GM21390 (cell line): ENCODE measurements around the gene PIM3.

Experiments used
- ATAC-seq: cut with Tn5 transposase; IDR thresholded peaks from one replicate; pipeline ENCODE4 v1.9.1; 2021; ENCODE audit not compliant: unreplicated experiment

The PIM3 gene

DNA sequence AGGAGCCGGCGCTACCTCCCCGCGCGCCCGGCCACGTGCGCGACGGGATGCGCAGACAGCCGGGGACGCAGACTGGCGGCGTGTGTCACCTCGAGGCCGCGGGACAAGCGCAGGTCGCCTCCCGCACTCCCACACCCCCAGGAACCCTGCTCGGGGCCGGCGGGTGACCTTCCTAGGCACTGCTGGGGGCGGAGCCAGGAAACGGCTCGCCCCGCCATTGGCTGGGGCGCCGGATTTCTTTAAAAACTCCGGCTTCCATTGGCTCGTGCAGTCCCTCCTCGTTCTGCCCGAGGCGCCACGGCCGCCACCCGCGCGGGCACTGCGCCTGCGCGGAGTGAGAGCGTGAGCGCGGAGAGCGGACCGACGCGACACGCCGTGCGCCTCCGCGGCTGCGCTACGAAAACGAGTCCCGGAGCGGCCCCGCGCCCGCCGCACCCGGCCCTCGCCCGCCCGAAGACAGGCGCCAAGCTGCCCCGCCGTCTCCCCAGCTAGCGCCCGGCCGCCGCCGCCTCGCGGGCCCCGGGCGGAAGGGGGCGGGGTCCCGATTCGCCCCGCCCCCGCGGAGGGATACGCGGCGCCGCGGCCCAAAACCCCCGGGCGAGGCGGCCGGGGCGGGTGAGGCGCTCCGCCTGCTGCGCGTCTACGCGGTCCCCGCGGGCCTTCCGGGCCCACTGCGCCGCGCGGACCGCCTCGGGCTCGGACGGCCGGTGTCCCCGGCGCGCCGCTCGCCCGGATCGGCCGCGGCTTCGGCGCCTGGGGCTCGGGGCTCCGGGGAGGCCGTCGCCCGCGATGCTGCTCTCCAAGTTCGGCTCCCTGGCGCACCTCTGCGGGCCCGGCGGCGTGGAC is at the start of gene PIM3:
TSS of gene PIM3 (plus strand) at position 614 of the 846 bp plus-strand sequence. CDS start at position 790, 176 bp downstream.
- ATAC-seq, result peak; percentile 42

DNA sequence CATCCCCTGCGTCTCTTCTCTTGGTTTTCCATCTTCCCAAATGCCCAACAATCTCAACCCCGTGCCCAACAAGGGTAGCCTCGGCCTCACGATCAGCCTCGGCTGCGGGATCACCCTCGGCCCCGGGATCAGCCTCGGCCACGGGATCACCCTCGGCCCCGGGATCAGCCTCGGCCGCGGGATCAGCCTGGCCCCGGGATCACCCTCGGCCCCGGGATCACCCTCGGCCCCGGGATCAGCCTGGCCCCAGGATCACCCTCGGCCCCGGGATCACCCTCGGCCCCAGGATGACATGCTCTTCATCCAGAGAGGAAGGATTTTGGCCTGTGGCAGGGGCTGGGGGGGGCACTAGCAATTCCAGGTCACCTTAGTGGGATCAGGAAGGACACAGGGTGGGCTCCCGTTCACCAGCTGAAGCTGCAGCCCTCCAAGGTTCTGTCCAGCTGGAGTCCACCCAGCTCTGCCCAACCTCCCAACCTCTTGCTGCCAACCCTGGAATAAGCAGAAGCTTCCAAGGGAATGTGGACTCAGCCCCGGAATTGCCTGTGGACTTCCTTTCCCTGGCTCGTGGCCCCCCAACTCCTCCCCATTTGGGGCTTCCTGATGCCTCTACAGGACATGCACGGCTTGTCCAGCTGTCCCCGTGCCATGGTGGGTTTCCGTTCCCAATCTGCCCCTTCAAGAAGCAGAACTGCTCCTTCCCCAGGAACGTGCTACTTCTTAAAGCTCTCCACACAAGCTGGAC is 48.5 kb upstream of the PIM3 start:
- ATAC-seq, result no peak

DNA sequence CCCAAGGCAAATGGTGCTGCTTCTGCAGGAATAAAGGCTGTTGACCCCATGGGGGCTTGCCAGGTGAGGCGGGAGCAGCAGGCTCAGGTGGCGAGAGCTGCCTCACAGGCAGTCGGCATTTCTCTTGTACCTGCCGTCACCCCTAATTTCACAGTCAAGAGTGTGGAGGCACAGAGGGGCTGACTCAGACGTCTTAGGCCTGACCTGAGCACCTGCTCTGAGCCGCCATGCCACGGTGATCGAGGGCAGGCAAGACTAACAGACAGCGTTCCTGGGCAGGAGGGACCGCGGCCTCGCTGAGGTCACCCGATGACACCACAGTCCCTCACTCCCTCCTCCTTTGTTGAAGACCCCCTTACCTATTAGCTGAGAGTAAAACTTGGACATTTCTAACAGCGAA is 47.5 kb upstream of the PIM3 start:
- ATAC-seq, result no peak

DNA sequence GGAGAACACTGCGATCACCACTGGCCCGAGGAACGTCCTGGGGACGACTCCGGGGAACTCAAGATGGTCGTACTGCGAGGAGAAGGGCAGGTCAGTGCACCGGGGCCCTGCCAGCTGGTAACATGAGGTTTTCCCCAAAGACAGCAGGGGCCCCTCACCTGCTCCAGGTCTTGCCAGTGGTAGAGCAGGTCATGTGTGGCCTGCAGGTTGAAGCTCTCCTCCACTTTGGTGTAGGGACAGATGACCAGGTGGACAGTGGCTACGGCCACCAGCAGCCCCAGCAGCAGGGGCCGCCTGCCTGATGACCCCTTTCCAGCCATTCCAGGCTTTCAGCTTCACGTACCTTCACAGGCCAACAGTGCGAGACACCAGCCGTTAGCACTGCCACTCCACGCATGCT is 47.1 kb upstream of the PIM3 start:
- no peak for ATAC-seq

DNA sequence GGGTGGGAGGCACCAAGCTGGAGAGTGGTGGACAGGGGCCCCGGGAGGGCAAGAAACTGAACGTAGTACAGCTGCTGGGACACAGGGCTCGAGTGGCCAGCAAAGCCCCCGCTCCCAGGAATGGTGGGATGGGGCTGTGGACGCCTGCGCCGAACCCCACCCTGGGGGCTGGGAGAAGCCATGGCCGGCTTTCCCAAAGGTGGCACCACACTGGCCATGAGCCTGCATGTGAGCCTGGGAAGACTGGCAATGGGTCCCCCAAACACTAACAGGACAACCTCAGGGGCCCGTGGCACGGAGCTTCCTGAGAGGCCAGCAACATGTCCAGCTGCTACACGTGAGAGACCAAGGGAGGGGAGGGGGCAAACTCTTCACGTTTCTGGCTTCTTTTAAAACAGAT is 46.3 kb upstream of the PIM3 start:
- ATAC-seq, result no peak

DNA sequence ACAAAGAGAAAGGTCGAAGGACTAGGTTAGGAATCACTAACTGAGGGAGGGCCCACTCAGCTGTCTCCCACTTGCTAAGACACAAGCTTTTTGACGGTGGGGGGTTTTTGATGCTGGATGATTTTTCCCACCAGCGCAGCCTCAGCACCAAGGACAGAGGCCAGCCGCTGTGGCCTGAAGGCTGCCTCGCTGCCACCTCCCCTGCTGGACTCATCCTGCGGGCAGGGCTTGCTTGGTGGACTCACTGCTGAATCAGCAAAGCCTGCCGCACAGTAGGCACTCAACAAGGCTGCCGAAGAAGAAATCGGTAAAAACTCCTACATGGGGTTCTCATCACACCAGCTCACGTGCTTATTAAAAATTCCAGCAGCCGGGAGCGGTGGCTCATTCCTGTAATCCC is 45.0 kb upstream of the PIM3 start:
- ATAC-seq, result no peak

DNA sequence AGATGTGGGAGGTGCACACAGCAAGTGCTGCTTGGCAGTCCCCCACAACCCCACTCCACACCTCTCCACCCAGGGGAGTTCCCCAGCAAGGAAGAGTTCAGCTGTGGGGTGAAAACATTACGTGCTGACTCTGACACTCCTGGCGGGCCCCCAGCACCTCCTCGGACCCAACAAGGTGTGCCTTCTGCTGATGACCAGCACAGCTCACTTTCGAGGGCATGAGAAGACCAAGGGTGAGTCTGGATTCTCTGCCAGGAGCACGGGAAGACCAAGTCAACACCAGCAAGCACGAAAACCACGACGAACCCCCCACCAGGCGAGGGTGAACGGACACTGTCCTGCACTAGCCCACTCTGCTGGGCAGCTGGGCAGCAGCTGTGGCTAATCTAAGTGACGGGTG is 43.7 kb upstream of the PIM3 start:
- ATAC-seq, result no peak

DNA sequence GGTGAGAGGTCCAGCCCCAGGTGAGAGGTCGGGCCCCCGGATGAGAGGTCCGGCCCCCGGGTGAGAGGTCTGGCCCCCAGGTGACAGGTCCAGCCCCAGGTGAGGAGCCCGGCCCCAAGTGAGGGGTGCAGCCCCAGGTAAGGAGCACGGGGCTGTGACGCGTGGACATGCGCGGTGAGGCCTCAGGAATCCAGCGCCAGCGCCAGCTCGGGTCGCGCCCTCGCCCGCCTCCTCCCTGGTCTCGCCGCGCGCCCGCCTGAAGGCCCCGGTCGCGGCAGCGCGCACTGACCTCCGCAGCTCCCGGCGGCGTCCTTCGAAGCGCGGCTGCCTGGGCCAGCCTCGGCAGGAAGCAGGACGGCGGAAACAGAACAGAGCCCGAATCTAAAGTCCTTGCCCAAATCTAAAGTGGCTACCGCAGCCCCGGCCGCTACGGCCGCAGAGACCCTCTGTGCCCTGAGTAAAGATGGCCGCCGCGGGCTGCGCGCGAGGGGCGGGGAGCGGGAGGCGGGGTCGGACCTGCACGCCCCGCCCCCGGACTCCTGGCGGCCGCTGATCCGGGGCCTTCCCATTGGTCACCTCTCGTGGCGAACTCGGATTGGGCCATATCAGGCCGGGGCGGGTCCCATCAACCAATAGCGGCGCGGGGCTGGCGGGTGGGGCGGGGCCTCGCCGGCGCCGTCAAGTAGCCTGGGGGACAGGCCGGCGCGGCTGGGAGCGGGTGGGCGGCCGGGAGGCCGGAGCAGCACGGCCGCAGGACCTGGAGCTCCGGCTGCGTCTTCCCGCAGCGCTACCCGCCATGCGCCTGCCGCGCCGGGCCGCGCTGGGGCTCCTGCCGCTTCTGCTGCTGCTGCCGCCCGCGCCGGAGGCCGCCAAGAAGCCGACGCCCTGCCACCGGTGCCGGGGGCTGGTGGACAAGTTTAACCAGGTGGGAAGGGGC is 42.3 kb upstream of the PIM3 start, which contains the start of the genes ALG12 and CRELD2:
TSS of gene ALG12 (minus strand) at position 465 of the 937 bp plus-strand sequence. CDS start 4,673 bp downstream, outside the sequence.
TSS of gene CRELD2 (plus strand) at position 661 of the 937 bp plus-strand sequence. CDS start at position 797, 136 bp downstream.
- ATAC-seq, result peak; percentile 73

DNA sequence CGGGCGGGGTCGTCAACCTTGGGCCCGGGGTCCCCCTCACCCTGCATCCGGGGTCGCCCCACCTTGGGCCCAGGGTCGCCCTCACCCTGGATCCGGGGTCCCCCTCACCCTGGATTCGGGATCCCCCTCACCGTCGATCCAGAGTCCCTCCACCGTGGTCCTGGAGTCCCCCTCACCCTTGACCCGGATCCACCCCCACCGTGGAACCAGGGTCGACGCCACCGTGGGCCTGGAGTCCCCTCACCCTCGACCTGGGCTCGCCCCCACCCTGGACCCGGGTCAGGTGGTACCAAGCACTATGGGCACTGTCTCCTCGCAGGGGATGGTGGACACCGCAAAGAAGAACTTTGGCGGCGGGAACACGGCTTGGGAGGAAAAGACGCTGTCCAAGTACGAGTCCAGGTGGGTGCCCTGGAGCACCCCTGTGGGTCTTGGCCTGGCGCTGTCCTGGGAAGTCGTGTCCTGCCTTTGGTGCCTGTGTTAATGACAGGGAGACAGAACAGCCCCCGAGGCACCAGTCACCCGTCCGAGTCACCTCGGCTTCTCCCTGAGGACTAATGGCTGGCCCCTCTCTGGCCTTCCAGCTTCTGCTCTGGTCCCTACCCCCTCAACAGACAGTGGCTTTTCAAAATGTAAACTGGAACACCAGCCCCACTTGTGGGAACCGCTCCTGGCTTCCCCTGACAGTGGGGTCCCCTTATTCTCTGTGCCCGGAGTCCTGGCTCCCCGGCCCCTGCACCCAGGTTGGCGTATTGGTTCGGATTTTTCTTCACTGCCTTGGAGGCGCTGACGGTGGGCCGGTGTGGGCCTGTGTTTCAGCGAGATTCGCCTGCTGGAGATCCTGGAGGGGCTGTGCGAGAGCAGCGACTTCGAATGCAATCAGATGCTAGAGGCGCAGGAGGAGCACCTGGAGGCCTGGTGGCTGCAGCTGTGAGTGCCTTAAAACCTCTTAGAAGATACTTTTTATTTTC is 41.4 kb upstream of the PIM3 start:
- no peak for ATAC-seq

DNA sequence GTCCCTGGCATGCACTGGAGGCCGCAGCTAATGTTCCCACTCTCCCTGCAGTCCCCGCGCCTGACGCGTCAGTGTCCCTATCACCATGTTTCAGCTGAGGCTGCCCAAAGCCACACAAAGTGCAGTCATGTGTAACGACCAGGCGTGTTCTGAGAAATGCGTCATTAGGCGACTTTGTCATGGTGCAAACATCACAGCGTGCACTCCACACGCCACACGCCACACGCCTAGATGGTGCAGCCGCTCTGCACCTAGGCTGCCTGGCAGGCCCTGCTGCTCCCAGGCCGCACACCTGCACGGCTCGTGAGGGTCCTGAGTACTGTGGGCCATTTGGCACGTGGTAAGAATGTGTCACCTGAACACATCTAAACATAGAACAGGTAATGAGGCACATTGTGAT is 39.7 kb upstream of the PIM3 start:
- ATAC-seq, result no peak

DNA sequence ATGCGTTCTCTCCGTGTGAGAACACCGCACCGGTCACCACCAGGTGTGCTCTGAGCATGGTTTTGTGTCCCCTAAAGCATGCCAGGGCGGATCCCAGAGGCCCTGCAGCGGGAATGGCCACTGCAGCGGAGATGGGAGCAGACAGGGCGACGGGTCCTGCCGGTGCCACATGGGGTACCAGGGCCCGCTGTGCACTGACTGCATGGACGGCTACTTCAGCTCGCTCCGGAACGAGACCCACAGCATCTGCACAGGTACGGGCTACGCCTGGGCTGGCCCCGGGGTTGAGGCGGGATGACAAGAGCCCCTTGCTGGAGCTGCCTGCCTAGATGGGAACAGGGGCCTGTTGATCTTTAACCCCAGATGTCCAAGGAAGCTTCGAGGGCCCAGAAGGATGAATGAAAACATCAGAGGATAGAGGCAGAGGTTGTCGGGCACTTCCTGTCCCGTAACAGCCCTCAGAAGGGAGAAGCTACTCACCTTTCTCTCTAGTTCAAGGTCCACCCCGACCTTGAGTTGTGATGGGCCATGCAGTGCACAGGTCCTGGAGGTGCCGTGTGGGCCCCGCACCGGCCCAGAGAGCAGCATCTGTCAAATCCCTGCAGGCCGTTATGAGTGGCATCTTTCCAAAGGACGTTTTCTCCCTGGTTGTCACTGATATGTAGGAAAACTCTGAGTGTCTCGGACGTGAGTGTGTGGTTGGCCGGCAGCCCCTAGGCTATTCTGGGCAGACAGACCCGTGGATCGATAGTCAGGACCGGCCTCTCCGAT is 38.9 kb upstream of the PIM3 start:
- ATAC-seq, result no peak

DNA sequence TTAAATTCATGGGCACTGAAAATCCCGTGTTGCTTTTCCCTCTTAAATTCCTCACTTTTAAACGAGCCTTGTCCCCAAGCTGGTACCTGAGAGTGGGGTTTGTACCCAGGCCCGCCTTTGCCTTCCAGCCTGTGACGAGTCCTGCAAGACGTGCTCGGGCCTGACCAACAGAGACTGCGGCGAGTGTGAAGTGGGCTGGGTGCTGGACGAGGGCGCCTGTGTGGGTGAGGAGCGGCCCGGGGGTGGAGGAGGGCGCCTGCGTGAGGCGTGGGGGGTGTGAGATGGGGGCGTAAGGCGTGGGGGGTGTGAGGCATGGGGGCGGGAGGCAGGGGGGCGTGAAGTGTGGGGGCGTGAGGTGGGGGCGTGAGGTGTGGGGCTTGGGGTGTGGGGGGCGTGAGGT is 38.1 kb upstream of the PIM3 start:
- ATAC-seq, result no peak

DNA sequence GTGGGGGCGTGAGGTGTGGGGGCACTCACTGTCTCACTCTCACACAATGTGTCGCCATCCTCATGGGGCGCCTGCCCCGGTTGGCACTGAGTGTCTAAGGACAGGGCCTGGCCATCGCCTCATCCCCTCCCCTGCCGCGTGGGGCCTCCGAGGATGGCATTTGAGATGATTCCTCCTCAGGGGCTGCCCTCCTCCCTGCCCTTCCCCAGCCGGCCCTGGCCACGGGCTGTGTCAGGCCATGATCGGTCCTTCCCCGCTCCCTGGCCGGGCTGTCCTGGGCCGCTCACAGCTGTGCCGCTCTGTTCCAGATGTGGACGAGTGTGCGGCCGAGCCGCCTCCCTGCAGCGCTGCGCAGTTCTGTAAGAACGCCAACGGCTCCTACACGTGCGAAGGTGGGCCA is 37.6 kb upstream of the PIM3 start:
- ATAC-seq, result no peak

DNA sequence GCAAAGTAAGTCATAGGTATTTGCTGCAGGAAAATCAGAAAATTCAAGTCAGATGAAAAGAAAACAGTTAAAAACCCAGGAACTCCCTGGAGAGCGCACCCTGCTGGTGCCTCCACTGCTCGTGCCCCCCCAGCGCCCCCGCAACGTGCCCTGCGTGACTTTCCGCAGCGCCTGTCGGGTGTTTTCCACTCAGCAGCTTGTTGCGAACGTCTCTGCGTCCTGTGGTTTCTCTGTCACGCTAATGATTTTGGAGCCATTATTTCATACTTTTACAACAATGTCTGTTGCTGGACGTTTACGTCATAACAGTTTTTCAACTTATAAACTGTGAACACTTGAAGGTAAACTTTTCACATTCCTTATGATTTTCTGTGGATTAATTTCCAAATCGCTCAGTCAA is 37.1 kb upstream of the PIM3 start:
- no peak for ATAC-seq

DNA sequence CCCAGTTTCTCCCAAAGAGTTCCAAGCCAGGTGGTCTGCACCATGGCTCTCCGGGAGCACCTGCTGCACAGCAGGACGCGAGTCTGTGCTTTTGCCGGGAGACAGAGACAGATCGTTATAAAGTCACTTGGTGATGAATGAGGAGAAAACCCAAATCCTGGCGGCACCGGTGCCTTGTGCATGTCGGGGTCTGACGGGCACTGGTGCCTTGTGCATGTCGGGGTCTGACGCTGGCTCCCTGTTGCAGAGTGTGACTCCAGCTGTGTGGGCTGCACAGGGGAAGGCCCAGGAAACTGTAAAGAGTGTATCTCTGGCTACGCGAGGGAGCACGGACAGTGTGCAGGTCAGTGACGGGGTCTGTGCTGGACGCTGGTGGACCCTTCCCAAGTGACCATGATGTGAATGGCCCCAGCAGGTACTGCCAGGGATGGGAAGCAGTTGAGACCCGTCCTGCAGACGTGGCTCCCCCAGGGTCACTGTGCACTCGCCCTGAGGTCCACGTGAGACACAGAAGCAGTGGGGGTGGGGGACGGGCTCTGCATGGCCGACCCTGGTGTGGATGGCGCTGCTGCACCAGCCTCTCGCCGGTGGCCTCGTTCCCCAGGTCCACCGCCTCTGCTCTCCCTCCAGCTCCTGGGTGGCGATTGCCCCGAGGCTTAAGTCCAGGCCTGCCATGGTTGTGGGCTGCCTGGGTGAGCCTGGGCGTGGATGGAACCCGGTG is 36.3 kb upstream of the PIM3 start:
- no peak for ATAC-seq

DNA sequence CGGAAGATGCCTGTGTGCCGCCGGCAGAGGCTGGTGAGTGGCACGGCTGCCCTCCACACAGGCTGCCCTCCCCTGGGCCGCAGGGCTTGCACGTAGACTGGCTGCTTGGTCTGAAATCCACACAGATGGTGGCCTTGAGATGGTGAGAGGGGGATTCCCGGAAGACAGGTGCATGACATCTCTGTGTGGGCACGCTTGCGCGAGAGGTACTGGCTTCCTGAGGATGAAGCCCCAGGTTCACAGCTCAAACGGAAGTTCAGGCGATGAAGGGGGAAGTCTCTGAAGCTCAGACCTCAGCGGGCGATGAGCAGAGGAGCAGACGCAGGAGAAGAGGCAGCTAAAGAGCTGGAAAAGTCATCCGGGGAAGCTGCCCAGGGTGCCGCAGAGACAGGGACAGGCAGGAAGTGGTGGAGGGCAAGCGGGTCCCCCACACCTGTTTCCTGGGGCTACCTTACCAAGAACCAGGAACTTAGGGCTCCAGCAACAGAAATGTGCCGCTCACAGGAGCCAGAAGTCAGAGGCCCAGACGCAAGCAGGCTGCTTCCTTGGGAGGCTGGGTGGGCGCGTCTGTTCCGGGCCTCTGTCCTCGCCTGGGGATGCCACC is 34.9 kb upstream of the PIM3 start:
- ATAC-seq, result no peak

DNA sequence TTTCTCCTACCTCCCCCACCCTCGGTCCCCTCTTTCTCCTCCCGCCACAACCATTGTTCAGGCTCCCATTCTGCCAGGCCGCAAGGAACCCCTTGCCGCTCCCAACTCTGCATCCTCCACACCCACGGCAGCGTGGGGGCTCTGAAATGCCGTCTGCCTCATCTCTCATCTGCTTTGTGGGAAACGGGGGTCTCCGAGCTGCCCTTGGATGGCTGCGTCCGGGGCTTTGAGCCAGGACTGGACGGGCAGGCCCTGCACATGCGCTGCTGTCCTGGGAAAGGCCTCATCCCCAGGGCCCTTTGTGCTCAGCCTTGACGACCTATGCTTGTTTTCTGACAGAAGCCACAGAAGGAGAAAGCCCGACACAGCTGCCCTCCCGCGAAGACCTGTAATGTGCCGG is 33.7 kb upstream of the PIM3 start:
- no peak for ATAC-seq
